Upper lobe of left lung (tissue), 4 donors: ENCODE measurements around the gene GARS1.

Experiments
- POLR2AphosphoS5 ChIP-seq, 2 donors: sonication (generic); formaldehyde crosslinking; IDR thresholded peaks; one replicate each; pipeline ENCODE4 v1.5.1; 2017; ENCODE audit warnings: antibody characterized with exemption in 2 of 2
- TF ChIP-seq, protein P1 (sequence below), 6 experiments: fragments of 450-650 bp in 4 of 6; fragments of 200-600 bp in 2 of 6; sonication (generic) in 2 of 6; IDR thresholded peaks; one replicate each; pipeline ENCODE4 v1.5.1; 2016 to 2019; ENCODE audit warnings: antibody characterized with exemption in 6 of 6

DNA sequence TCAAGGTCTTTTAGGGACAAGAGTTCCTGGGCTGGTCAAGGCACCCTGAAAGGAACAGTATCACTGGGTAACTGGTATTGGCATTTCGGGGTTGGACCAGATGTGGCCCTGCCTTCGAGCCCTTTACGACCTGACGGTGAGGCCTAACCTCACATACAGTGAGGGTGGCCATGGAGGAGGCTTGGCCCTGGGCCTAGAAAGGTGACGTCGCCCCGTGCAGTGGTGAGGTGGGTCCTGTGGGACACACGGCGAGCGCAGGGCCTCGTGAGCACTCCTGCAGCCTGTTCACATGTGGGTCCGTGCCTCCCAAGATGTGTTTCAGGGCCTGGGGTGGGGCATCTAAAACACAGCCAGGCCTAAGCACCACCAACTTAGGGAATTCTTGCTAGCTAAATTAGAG is 51.5 kb downstream of the GARS1 start:
- TF ChIP-seq, protein P1, sequence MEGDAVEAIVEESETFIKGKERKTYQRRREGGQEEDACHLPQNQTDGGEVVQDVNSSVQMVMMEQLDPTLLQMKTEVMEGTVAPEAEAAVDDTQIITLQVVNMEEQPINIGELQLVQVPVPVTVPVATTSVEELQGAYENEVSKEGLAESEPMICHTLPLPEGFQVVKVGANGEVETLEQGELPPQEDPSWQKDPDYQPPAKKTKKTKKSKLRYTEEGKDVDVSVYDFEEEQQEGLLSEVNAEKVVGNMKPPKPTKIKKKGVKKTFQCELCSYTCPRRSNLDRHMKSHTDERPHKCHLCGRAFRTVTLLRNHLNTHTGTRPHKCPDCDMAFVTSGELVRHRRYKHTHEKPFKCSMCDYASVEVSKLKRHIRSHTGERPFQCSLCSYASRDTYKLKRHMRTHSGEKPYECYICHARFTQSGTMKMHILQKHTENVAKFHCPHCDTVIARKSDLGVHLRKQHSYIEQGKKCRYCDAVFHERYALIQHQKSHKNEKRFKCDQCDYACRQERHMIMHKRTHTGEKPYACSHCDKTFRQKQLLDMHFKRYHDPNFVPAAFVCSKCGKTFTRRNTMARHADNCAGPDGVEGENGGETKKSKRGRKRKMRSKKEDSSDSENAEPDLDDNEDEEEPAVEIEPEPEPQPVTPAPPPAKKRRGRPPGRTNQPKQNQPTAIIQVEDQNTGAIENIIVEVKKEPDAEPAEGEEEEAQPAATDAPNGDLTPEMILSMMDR (IDR thresholded peaks at IDR 0.05) = no peak
- no peak for TF ChIP-seq POLR2AphosphoS5 (IDR thresholded peaks at IDR 0.05)
